ENCODE data around the gene DMD.

The DMD gene

DNA sequence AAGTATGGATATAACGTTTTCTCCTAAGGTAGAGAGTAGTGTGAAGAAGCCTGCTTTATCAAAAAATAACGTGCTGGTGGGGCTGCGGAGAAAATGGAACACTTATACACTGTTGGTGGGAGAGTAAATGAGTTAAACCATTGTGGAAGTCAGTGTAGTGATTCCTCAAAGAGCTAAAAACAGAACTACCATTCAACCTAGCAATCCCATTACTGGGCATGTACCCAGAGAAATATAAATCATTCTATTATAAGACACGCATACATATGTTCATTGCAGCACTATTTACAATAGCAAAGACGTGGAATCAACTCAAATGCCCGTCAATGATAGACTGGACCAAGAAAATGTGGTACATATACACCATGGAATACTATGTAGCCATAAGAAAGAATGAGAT lies 196.4 kb downstream of the DMD start:
- no peak for DNase-seq

GRCh38 chrX:33014086-33014485 lies 197.3 kb downstream of the DMD start:
- DNase-seq = no peak

DNA sequence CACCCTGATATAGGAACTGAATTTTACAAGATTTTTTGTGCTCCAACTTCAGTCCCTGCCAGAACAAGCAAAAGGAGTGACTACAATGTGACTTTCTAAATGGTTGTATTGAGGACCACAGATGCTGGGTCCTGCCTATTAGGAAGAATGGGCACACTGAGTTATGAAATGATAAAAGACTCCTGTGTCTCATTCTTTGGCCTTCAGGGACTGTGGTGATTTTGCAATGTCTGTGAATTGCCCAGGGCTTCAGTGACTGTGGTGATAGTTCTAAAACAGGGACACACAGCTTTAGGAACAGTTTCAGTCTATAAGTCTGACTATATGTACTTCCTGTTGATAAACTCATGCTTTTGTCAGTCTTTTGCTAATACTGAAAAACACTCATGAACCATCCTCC lies 210.2 kb downstream of the DMD start:
- DNase-seq = no peak

DNA sequence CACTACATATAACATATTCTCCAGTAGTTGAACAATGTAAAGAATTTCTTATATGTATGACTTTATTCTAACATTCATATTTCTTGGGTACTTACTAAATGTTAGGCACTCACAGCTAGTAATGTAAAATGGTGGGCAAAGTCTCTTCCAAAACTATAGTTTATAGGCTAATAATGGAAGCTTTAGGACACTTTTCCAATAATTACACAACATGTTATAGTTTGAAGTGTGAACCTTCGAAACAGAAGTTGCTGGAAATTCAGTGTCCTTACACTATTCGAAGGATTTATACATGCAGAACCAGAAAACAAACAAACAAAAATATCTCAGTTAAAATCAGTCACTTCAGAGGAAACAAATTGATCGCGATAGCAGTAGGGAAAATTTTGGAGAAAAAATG lies 212.6 kb downstream of the DMD start:
- DNase-seq = no peak

- no peak for DNase-seq
Observed at GRCh38 chrX:32995427-32995826, 215.9 kb downstream of the DMD start.

- no peak for DNase-seq
Observed at GRCh38 chrX:32987142-32987541, 224.2 kb downstream of the DMD start.

DNA sequence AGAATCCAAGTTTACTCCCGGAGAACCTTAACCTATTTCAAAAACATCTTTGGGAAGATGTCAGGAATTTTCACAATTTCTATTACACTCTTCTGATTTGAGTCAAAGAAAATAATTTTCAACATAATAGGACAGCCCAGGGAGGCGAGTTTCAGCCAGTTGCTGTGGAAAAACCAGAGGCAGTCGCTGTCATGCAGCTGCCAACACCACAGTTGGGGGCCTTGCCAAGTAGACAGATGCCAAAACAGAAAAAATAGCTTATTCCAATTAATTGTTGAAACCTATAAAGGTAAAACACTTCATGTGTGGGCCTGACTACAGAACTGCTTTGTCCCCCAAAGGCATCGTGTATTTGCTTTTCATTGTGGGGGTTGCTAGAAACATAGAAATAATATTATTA lies 225.8 kb downstream of the DMD start:
- no peak for DNase-seq

- DNase-seq = no peak
Observed at GRCh38 chrX:32966821-32967355, 244.5 kb downstream of the DMD start.

DNA sequence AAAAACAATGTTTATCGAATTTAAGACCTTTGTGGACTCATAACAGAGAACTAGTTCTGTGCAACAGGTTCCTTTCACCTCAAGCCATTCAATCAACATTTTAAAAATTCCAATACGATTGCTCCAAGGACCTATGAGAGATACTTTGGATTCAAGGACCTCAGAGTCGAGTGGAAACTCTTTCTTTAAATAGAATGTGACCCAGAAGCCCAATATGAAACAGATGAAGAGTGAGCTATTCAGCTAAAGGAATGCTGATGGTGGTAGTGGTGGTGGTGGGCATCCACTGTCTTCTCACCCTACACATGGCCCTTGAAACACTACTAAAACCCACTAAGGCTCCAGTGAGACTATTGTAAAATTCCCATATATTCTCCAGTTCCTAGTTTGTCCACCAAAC lies 257.2 kb downstream of the DMD start:
- DNase-seq = no peak

- DNase-seq = no peak
Observed at GRCh38 chrX:32948130-32948529, 263.2 kb downstream of the DMD start.

- no peak for DNase-seq
Observed at GRCh38 chrX:32937043-32937442, 274.3 kb downstream of the DMD start.

DNA sequence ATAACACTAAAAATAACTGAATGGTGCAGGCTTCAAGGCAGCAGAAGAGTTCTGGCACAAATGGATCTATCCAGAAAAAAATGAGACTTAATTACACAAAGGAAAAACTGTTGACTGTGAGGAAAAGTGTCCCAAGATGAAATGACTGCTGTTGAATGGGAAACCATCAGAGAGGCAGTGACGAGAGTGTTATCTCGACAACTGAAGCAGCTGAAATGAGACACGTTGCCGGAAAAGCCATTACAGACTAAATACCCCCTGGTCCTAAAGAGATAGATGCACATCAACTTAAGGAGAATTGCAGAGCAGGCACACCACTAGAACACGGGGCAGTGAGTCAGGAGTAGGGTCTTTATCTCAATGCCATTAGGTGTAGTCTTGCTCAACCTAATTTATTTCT lies 277.8 kb downstream of the DMD start:
- DNase-seq = no peak

- DNase-seq = no peak
Observed at GRCh38 chrX:32929040-32929439, 282.3 kb downstream of the DMD start.

GRCh38 chrX:32896088-32896487 lies 315.3 kb downstream of the DMD start:
- DNase-seq = no peak

GRCh38 chrX:32894679-32895078 lies 316.7 kb downstream of the DMD start:
- no peak for DNase-seq

DNA sequence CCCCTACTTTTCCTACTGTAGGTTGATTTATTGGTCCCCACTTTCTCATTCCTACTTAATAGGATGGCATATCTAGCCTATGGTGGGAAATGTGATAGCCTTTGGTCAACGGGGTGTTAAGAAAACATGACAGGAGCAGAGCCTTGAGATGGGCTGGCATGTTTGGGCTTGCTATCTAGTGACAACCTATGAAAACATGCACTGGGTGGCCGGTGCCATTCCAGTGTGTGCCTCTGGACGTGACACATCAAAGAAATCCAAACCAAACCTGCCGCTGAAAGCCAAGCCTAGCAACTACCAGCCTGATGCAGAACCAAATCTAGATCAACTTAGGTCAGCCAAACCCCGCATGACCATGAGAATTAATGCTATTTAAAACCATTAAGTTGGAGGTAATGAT lies 317.6 kb downstream of the DMD start:
- no peak for DNase-seq

DNA sequence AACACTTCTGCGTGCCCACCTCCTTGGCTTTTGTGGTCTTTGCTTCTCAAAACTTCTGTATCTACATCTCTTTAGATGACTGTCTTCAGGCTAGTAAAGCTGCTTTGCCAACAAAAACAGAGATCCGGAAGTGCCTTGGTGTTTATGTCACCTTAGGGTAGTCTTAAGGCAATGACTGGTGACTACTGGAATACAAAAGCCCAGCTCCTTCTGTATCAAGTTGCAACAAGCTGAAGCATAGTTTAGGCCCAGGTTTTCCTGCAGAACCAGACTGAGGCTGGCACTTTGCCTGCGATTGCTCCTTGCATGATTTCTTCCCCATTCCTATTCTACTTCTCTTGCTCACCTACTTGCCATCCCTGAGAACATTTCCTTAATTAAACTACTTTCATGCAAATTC lies 333.8 kb downstream of the DMD start:
- DNase-seq = no peak

GRCh38 chrX:32874839-32875238 lies 336.5 kb downstream of the DMD start:
- no peak for DNase-seq

DNA sequence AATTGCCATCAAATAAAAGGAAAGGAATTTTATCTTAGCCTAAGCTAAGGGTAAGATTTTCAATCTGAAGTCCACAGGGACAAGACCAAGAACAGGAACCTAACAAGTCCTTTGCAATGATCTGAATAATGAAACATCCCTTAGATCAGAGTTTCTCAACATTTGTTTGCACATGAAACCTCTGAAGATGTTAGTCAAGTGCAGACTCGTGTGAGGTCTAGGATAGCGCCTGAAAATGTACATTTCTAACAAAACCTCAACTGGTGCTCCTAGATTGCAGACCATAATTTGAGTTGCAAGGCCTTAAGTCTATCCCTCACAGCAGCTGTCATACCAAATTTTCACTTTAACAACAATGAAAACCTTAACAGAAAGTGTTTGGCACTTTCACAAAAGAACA lies 337.6 kb downstream of the DMD start:
- DNase-seq = no peak

GRCh38 chrX:32871636-32872035 lies 339.7 kb downstream of the DMD start:
- DNase-seq = no peak

DNA sequence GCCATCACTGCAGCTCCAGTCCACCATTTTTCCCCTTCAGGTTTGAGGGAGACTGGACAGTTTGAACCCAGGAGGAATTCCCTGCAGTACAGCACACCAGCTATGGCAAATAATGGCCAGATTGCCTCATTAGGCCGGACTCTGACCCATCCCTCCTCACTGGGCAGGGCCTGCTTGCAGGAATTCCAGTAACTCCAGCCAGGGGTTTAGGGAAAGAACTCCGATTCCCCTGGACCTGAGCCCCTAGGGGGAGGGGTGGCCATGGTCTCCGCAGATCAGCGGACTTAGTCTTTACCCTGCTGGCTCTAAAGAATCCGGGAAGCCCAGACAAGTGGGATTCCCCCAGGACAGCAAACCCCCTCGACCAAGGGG lies 342.8 kb downstream of the DMD start:
- DNase-seq = no peak

GRCh38 chrX:32867781-32868523 lies 343.4 kb downstream of the DMD start:
- no peak for DNase-seq

DNA sequence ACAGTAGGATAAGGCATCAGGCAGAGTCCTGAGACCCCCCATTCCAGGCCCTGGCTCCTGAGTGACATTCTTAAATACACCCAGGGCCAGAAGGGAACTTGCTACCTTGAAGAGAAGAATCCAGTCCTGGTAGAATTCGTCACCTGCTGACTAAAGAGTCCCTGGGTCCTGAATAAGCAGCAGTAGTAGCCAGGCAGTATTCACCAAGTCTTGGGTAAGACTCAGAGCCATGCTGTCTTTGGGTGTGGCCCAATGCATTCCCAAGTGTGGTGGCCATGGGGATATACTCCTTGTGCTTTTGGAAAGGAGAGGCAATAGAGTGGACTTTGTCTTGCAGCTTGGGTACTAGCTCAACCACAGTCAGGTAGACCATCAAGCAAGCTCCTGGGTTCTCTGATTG lies 359.1 kb downstream of the DMD start:
- DNase-seq = no peak

DNA sequence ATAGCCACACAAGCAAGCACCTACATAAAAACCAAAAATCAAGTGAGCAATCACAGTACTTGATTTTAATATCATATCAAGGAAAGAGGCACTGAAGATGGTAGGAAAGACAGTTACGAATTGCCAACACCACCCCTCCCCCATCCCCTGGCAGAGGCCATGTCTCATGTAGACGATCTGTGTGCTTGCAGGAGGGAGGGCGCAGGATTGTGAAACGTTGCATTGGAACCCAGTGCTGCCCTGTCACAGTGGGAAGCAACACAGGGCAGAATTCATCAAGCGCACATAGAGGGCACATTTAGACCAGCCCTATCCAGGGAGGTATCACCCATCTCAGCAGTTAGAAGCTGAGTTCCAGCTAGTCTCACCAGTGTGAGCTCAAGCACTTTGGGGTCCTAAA lies 359.8 kb downstream of the DMD start:
- DNase-seq = no peak

- no peak for DNase-seq
Observed at GRCh38 chrX:32847921-32848320, 363.4 kb downstream of the DMD start.

All from activated CD8-positive, alpha-beta memory T cell treated with anti-CD3 and anti-CD28 coated beads, Interleukin-2, amount 50 U/mL, for 4 hours (primary cell).